Measurements from ENCODE around the gene WDR55. TPM values are rescaled to one million over a fixed set of nuclear protein-coding genes. Genes with fewer than 3 reads are reported as not detected.

WDR55 gene
- total and polyA plus RNA-seq, 10 of the 15 experiments (the other 5 are each of a cell fraction or from before 2014, with no cell fraction given): 3.4 to 27.8 (median 20.3) TPM

DNA sequence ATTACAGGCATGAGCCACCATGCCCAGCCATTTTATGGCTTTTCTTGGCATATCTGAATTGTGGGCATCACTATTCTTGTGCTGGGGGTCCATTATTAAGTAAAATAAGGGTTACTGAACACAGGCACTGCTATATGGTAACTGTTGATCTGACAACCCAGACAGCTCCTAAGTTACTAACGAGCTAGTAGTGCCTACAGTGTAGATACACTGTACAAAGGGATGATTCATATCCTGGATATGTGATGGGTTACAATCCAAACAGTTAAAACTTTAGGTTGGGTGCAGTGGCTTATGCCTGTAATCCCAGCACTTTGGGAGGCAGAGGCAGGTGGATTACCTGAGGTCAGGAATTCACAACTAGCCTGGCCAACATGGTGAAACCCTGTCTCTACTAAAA, 36.0 kb upstream of the WDR55 start:
- in situ Hi-C loops (cut with MboI) (no loop called here), intact Hi-C loops (cut with micrococcal nuclease; ENCODE audit: unreplicated experiment) (no loop called here)
- no peak for ATAC-seq
- Histone ChIP-seq H3K79me2 (ENCODE audit: control insufficient read depth, insufficient read depth, low read length) (no peaks in the 10 kb centered on the region), H3K4me3 (no peak overlapping the region), H2AFZ (ENCODE audit: control insufficient read depth, low read depth, low read length) (no peak overlapping the region), H3K36me3 (ENCODE audit: control insufficient read depth in 2 of 2, insufficient read depth in 2 of 2, low read length in 1 of 2) (no peaks in the 10 kb centered on the region), H3K9me3 (replicated peaks; ENCODE audit: control insufficient read depth, insufficient read depth, low read length) (peaks cover 1% of the 10 kb centered on the region; the same call in 1 of the 3 replicates), H3K27ac (ENCODE audit: control insufficient read depth, insufficient read depth) (no peak overlapping the region), H3K27me3 (replicated peaks in 1 of 2; ENCODE audit: control insufficient read depth in 2 of 2, insufficient read depth in 2 of 2, low read length in 1 of 2) (peaks cover 3 to 4% of the 10 kb centered on the region in 2 experiments; a peak in 2 of 4 replicates), H3K9ac (ENCODE audit: control insufficient read depth, insufficient read depth, low read length) (no peak overlapping the region), H4K20me1 (ENCODE audit: control insufficient read depth, insufficient read depth) (no peaks in the 10 kb centered on the region), H3K4me1 (ENCODE audit: control insufficient read depth, insufficient read depth, low read length) (peaks cover 13% of the 10 kb centered on the region), H3K4me2 (ENCODE audit: control insufficient read depth, insufficient read depth) (no peak overlapping the region)
- BruUV-seq (replicated peaks): no TSS peak
- 20% methylated on average over 1 of the region's 1 CpG for WGBS (ENCODE audit: insufficient coverage, insufficient replicate concordance, low lambda C conversion rate, missing lambda C conversion rate)
- RAD21 ChIA-PET (ENCODE audit: unreplicated experiment): no interaction called here
- CTCF ChIA-PET: no interaction called here
- POLR2A ChIA-PET: no interaction called here
- FAIRE-seq: no peak
- DNase-seq (ENCODE audit: low read depth, low spot score): no peak
- SMC1A ChIA-PET (ENCODE audit: uncharacterized antibody, unreplicated experiment): no interaction called here
- TF ChIP-seq, protein P1, sequence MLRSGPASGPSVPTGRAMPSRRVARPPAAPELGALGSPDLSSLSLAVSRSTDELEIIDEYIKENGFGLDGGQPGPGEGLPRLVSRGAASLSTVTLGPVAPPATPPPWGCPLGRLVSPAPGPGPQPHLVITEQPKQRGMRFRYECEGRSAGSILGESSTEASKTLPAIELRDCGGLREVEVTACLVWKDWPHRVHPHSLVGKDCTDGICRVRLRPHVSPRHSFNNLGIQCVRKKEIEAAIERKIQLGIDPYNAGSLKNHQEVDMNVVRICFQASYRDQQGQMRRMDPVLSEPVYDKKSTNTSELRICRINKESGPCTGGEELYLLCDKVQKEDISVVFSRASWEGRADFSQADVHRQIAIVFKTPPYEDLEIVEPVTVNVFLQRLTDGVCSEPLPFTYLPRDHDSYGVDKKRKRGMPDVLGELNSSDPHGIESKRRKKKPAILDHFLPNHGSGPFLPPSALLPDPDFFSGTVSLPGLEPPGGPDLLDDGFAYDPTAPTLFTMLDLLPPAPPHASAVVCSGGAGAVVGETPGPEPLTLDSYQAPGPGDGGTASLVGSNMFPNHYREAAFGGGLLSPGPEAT (IDR thresholded peaks at IDR 0.05; ENCODE audit: low read depth): no peak
- TF ChIP-seq, protein P2, sequence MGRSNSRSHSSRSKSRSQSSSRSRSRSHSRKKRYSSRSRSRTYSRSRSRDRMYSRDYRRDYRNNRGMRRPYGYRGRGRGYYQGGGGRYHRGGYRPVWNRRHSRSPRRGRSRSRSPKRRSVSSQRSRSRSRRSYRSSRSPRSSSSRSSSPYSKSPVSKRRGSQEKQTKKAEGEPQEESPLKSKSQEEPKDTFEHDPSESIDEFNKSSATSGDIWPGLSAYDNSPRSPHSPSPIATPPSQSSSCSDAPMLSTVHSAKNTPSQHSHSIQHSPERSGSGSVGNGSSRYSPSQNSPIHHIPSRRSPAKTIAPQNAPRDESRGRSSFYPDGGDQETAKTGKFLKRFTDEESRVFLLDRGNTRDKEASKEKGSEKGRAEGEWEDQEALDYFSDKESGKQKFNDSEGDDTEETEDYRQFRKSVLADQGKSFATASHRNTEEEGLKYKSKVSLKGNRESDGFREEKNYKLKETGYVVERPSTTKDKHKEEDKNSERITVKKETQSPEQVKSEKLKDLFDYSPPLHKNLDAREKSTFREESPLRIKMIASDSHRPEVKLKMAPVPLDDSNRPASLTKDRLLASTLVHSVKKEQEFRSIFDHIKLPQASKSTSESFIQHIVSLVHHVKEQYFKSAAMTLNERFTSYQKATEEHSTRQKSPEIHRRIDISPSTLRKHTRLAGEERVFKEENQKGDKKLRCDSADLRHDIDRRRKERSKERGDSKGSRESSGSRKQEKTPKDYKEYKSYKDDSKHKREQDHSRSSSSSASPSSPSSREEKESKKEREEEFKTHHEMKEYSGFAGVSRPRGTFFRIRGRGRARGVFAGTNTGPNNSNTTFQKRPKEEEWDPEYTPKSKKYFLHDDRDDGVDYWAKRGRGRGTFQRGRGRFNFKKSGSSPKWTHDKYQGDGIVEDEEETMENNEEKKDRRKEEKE (IDR thresholded peaks at IDR 0.05): no peak
- TF ChIP-seq, protein P3, sequence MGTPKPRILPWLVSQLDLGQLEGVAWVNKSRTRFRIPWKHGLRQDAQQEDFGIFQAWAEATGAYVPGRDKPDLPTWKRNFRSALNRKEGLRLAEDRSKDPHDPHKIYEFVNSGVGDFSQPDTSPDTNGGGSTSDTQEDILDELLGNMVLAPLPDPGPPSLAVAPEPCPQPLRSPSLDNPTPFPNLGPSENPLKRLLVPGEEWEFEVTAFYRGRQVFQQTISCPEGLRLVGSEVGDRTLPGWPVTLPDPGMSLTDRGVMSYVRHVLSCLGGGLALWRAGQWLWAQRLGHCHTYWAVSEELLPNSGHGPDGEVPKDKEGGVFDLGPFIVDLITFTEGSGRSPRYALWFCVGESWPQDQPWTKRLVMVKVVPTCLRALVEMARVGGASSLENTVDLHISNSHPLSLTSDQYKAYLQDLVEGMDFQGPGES (IDR thresholded peaks at IDR 0.05): no peak
- TF ChIP-seq NBN (IDR thresholded peaks at IDR 0.05) (no peak), MEF2B (IDR thresholded peaks at IDR 0.05; ENCODE audit: partially characterized antibody, poor library complexity, severe bottlenecking) (no peak), GABPA (IDR thresholded peaks at IDR 0.05; ENCODE audit: low read depth) (no peak), MYC (IDR thresholded peaks at IDR 0.05; ENCODE audit: insufficient read depth, insufficient read length, insufficient replicate concordance, low read length, severe bottlenecking) (no peak), MTA3 (IDR thresholded peaks at IDR 0.05; ENCODE audit: borderline replicate concordance, low read length) (no peak), RUNX3 (IDR thresholded peaks at IDR 0.05; ENCODE audit: low read length) (no peak), ZNF24 (IDR thresholded peaks at IDR 0.05) (no peak)
- TF ChIP-seq, protein P4, sequence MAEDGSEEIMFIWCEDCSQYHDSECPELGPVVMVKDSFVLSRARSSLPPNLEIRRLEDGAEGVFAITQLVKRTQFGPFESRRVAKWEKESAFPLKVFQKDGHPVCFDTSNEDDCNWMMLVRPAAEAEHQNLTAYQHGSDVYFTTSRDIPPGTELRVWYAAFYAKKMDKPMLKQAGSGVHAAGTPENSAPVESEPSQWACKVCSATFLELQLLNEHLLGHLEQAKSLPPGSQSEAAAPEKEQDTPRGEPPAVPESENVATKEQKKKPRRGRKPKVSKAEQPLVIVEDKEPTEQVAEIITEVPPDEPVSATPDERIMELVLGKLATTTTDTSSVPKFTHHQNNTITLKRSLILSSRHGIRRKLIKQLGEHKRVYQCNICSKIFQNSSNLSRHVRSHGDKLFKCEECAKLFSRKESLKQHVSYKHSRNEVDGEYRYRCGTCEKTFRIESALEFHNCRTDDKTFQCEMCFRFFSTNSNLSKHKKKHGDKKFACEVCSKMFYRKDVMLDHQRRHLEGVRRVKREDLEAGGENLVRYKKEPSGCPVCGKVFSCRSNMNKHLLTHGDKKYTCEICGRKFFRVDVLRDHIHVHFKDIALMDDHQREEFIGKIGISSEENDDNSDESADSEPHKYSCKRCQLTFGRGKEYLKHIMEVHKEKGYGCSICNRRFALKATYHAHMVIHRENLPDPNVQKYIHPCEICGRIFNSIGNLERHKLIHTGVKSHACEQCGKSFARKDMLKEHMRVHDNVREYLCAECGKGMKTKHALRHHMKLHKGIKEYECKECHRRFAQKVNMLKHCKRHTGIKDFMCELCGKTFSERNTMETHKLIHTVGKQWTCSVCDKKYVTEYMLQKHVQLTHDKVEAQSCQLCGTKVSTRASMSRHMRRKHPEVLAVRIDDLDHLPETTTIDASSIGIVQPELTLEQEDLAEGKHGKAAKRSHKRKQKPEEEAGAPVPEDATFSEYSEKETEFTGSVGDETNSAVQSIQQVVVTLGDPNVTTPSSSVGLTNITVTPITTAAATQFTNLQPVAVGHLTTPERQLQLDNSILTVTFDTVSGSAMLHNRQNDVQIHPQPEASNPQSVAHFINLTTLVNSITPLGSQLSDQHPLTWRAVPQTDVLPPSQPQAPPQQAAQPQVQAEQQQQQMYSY (CRISPR knock-in tag; IDR thresholded peaks at IDR 0.05): no peak
- TF ChIP-seq, protein P5, sequence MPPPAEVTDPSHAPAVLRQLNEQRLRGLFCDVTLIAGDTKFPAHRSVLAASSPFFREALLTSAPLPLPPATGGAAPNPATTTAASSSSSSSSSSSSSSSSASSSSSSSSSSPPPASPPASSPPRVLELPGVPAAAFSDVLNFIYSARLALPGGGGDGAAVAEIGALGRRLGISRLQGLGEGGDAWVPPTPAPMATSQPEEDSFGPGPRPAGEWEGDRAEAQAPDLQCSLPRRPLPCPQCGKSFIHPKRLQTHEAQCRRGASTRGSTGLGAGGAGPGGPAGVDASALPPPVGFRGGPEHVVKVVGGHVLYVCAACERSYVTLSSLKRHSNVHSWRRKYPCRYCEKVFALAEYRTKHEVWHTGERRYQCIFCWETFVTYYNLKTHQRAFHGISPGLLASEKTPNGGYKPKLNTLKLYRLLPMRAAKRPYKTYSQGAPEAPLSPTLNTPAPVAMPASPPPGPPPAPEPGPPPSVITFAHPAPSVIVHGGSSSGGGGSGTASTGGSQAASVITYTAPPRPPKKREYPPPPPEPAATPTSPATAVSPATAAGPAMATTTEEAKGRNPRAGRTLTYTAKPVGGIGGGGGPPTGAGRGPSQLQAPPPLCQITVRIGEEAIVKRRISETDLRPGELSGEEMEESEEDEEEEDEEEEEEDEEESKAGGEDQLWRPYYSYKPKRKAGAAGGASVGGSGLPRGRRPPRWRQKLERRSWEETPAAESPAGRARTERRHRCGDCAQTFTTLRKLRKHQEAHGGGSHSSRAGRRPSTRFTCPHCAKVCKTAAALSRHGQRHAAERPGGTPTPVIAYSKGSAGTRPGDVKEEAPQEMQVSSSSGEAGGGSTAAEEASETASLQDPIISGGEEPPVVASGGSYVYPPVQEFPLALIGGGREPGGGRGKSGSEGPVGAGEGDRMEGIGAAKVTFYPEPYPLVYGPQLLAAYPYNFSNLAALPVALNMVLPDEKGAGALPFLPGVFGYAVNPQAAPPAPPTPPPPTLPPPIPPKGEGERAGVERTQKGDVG (CRISPR knock-in tag; IDR thresholded peaks at IDR 0.05): no peak

Measured in GM12878 (cell line).